ENCODE results near the gene GCLC. TPM values are rescaled to one million over a fixed set of nuclear protein-coding genes. Genes with fewer than 3 reads are reported as not detected.

Gene GCLC
- total RNA-seq, 1 donor from 2014 or later, result 26.0 TPM

GRCh38 chr6:53568776-53569616, 24.1 kb upstream of the GCLC start:
- no peak overlapping the region for H3K4me3 ChIP-seq
- no peaks in the 10 kb centered on the region for H3K79me2 ChIP-seq (ENCODE audit: low read depth)
- Mint-ChIP-seq H3K9me3 (no peaks in the 10 kb centered on the region), H3K4me1 (no peaks in the 10 kb centered on the region), H3K27ac (no peak overlapping the region), H3K27me3 (ENCODE audit: insufficient read depth, low read depth) (no peaks in the 10 kb centered on the region), H3K4me3 (no peak overlapping the region), H3K36me3 (no peaks in the 10 kb centered on the region)
- H3K27me3 ChIP-seq, result no peaks in the 10 kb centered on the region
- no peak overlapping the region for H3K9ac ChIP-seq
- H2AFZ ChIP-seq (replicated peaks), result no peak overlapping the region
- no peak overlapping the region for H3K4me2 ChIP-seq
- peaks cover 6% of the 10 kb centered on the region for H3K36me3 ChIP-seq
- no peaks in the 10 kb centered on the region for H4K20me1 ChIP-seq (ENCODE audit: low read depth)
- TF ChIP-seq, protein P1, sequence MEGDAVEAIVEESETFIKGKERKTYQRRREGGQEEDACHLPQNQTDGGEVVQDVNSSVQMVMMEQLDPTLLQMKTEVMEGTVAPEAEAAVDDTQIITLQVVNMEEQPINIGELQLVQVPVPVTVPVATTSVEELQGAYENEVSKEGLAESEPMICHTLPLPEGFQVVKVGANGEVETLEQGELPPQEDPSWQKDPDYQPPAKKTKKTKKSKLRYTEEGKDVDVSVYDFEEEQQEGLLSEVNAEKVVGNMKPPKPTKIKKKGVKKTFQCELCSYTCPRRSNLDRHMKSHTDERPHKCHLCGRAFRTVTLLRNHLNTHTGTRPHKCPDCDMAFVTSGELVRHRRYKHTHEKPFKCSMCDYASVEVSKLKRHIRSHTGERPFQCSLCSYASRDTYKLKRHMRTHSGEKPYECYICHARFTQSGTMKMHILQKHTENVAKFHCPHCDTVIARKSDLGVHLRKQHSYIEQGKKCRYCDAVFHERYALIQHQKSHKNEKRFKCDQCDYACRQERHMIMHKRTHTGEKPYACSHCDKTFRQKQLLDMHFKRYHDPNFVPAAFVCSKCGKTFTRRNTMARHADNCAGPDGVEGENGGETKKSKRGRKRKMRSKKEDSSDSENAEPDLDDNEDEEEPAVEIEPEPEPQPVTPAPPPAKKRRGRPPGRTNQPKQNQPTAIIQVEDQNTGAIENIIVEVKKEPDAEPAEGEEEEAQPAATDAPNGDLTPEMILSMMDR (IDR thresholded peaks at IDR 0.05), result no peak
- TF ChIP-seq EZH2phosphoT487 (IDR thresholded peaks at IDR 0.05) (no peak), EZH2 (IDR thresholded peaks at IDR 0.05) (no peak)
- peaks cover 4% of the 10 kb centered on the region for H3K9me3 ChIP-seq (ENCODE audit: low read depth)
- no peaks in the 10 kb centered on the region for H3K4me1 ChIP-seq
- DNase-seq (ENCODE audit: low spot score), result no peak
- peaks cover 4% of the 10 kb centered on the region for H3F3A ChIP-seq (ENCODE audit: low read depth)
- H3K27ac ChIP-seq, result no peak overlapping the region

DNA sequence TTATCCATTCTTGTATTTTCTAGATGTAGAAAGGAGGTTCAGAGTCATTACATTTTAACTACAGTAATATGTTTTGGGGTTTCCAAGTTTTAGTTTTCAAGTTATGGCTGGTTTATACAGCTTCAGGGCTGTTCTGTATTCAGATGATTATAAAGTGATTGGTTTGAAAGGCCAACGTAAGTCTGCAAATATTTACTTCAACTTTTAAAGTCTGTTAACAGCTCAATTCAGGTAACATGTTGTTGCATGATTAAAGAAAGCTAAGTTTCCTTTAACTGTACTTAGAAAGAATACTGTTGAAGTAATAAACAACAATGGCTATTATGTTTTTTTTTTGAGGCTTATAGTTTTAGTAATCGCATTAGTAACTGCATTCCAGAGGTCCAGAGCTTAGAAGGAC, 22.8 kb upstream of the GCLC start:
- Histone ChIP-seq H3F3A (ENCODE audit: low read depth) (peaks cover 4% of the 10 kb centered on the region), H3K36me3 (peaks cover 6% of the 10 kb centered on the region), H3K27ac (no peak overlapping the region), H3K27me3 (no peaks in the 10 kb centered on the region), H4K20me1 (ENCODE audit: low read depth) (no peaks in the 10 kb centered on the region), H3K4me3 (no peak overlapping the region), H3K9ac (no peak overlapping the region), H3K4me1 (no peaks in the 10 kb centered on the region), H2AFZ (replicated peaks) (no peak overlapping the region), H3K4me2 (no peak overlapping the region), H3K79me2 (ENCODE audit: low read depth) (no peaks in the 10 kb centered on the region), H3K9me3 (ENCODE audit: low read depth) (peaks cover 4% of the 10 kb centered on the region)
- H3K27me3 Mint-ChIP-seq (ENCODE audit: insufficient read depth, low read depth), result no peaks in the 10 kb centered on the region
- H3K9me3 Mint-ChIP-seq, result no peaks in the 10 kb centered on the region
- H3K4me1 Mint-ChIP-seq, result no peaks in the 10 kb centered on the region
- H3K27ac Mint-ChIP-seq, result no peak overlapping the region
- no peaks in the 10 kb centered on the region for H3K36me3 Mint-ChIP-seq
- TF ChIP-seq, protein P1 (IDR thresholded peaks at IDR 0.05), result no peak
- TF ChIP-seq EZH2 (IDR thresholded peaks at IDR 0.05), result no peak
- TF ChIP-seq EZH2phosphoT487 (IDR thresholded peaks at IDR 0.05), result no peak
- DNase-seq (ENCODE audit: low spot score), result no peak
- H3K4me3 Mint-ChIP-seq, result no peak overlapping the region

GRCh38 chr6:53566755-53567154, 21.9 kb upstream of the GCLC start:
- Histone ChIP-seq H3K4me2 (no peak overlapping the region), H3K27me3 (no peaks in the 10 kb centered on the region), H3K4me1 (no peaks in the 10 kb centered on the region), H3K79me2 (ENCODE audit: low read depth) (no peaks in the 10 kb centered on the region), H3K27ac (no peak overlapping the region), H3K9ac (no peak overlapping the region), H3F3A (ENCODE audit: low read depth) (peaks cover 4% of the 10 kb centered on the region), H4K20me1 (ENCODE audit: low read depth) (no peaks in the 10 kb centered on the region), H3K36me3 (peaks cover 6% of the 10 kb centered on the region), H2AFZ (replicated peaks) (no peak overlapping the region), H3K9me3 (ENCODE audit: low read depth) (peaks cover 2% of the 10 kb centered on the region), H3K4me3 (no peak overlapping the region)
- Mint-ChIP-seq H3K4me1 (no peaks in the 10 kb centered on the region), H3K27ac (no peak overlapping the region), H3K4me3 (no peak overlapping the region), H3K36me3 (no peaks in the 10 kb centered on the region), H3K27me3 (ENCODE audit: insufficient read depth, low read depth) (no peaks in the 10 kb centered on the region), H3K9me3 (peaks cover 7% of the 10 kb centered on the region)
- TF ChIP-seq EZH2 (IDR thresholded peaks at IDR 0.05) (no peak), EZH2phosphoT487 (IDR thresholded peaks at IDR 0.05) (no peak)
- TF ChIP-seq, protein P1 (IDR thresholded peaks at IDR 0.05), result no peak
- no peak for DNase-seq (ENCODE audit: low spot score)

All from neural progenitor cell (in vitro differentiated cells).